ENCODE measurements around the gene SEC14L1.

- TF ChIP-seq, protein P1, sequence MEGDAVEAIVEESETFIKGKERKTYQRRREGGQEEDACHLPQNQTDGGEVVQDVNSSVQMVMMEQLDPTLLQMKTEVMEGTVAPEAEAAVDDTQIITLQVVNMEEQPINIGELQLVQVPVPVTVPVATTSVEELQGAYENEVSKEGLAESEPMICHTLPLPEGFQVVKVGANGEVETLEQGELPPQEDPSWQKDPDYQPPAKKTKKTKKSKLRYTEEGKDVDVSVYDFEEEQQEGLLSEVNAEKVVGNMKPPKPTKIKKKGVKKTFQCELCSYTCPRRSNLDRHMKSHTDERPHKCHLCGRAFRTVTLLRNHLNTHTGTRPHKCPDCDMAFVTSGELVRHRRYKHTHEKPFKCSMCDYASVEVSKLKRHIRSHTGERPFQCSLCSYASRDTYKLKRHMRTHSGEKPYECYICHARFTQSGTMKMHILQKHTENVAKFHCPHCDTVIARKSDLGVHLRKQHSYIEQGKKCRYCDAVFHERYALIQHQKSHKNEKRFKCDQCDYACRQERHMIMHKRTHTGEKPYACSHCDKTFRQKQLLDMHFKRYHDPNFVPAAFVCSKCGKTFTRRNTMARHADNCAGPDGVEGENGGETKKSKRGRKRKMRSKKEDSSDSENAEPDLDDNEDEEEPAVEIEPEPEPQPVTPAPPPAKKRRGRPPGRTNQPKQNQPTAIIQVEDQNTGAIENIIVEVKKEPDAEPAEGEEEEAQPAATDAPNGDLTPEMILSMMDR (IDR thresholded peaks at IDR 0.05): no peak
- TF ChIP-seq POLR2A (IDR thresholded peaks at IDR 0.05) (no peak), POLR2AphosphoS5 (IDR thresholded peaks at IDR 0.05; ENCODE audit: insufficient read depth in 1 of 2, low read depth in 1 of 2) (no peak)
These were observed 19.5 kb downstream of the SEC14L1 start for GRCh38 chr17:77160091-77160874.
